ENCODE measurements around the gene UBE2I. TPM values are rescaled to one million over a fixed set of nuclear protein-coding genes. Genes with fewer than 3 reads are reported as not detected.
"Not testable (repeated sequence)": the region's sequence is repeated elsewhere in the genome, so short reads cannot be mapped to it uniquely, and the experiment has no call there.

Gene UBE2I
- total RNA-seq, 2 donors from 2014 or later, result 68.2 to 76.1 TPM

DNA sequence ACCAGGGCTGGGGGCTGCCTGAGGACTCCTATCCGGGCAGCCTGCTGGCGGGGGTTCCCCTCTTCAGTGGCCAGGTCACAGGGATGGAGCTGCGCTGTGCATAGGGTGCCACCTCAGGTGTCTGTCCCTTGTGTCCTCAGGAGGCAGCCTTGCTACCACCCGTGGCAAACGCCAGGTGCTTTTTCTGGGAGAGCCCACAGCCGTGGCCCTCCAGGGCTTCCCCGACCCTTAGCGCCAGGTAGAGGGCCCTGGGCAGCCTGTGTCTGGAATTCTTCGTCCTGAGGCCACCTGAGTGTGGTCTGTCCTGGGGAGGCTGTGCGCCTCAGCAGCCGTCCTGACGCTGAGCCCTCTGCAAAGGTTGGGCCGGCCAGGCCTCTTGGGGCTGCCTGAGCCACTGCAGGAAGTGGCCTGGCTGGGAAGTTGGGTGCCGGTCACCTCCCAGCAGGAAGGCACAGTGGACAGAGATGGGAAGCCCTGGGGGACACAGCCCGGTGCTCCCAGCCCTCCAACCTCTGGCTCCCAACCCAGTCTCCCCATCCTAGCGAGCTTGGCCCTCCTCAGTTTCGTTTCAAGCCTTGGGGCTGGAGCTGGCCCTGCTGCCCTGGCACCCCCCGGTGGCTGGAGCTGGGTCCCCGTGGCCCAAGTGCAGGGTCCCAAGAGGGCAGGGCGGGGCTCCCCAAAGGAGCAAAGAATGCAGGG lies 16.4 kb downstream of the UBE2I start:
- no peak overlapping the region for H3K4me3 ChIP-seq
- peaks cover 31% of the 10 kb centered on the region for H3K36me3 ChIP-seq
- H3K9me3 ChIP-seq, result peaks cover 5% of the 10 kb centered on the region
- TF ChIP-seq, protein P1, sequence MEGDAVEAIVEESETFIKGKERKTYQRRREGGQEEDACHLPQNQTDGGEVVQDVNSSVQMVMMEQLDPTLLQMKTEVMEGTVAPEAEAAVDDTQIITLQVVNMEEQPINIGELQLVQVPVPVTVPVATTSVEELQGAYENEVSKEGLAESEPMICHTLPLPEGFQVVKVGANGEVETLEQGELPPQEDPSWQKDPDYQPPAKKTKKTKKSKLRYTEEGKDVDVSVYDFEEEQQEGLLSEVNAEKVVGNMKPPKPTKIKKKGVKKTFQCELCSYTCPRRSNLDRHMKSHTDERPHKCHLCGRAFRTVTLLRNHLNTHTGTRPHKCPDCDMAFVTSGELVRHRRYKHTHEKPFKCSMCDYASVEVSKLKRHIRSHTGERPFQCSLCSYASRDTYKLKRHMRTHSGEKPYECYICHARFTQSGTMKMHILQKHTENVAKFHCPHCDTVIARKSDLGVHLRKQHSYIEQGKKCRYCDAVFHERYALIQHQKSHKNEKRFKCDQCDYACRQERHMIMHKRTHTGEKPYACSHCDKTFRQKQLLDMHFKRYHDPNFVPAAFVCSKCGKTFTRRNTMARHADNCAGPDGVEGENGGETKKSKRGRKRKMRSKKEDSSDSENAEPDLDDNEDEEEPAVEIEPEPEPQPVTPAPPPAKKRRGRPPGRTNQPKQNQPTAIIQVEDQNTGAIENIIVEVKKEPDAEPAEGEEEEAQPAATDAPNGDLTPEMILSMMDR (IDR thresholded peaks at IDR 0.05), result no peak
- no peaks in the 10 kb centered on the region for H3K27me3 ChIP-seq (replicated peaks; ENCODE audit: insufficient read depth)
- no peak for DNase-seq (ENCODE audit: low spot score)
- H3K27ac ChIP-seq, result no peak overlapping the region
- H3K4me1 ChIP-seq (ENCODE audit: control insufficient read depth in 1 of 2, low read depth in 2 of 2), result no peaks in the 10 kb centered on the region
- ATAC-seq (ENCODE audit: insufficient number of reproducible peaks, low FRiP score, low read depth), result no peak

DNA sequence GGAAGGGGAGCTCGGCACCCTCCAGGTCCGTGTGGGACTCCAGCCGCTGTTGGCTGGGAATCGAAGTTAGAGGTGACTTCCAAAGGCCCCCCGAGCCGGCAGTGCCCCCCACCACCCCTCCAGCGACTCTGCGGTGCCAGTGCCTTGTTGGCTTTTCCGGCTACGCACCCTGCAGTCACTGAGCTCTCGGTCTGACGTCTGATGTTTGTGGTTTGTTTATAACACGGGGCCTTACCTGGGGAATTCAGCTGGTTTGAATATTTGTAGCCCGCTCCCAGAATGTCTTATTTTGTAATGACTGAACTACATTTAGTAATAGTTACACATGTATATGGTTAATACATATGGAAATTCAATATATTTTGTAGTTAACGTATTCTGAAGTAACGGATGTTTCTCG lies 17.0 kb downstream of the UBE2I start:
- no peaks in the 10 kb centered on the region for H3K27me3 ChIP-seq (replicated peaks; ENCODE audit: insufficient read depth)
- peaks cover 0 to 2% of the 10 kb centered on the region in 2 donors for H3K4me1 ChIP-seq (ENCODE audit: control insufficient read depth in 1 of 2, low read depth in 2 of 2)
- H3K9me3 ChIP-seq, result peaks cover 5% of the 10 kb centered on the region
- peaks cover 26% of the 10 kb centered on the region for H3K36me3 ChIP-seq
- no peak for ATAC-seq (ENCODE audit: insufficient number of reproducible peaks, low FRiP score, low read depth)
- no peak for DNase-seq (ENCODE audit: low spot score)
- H3K27ac ChIP-seq, result no peak overlapping the region
- H3K4me3 ChIP-seq, result no peak overlapping the region
- TF ChIP-seq, protein P1 (IDR thresholded peaks at IDR 0.05), result no peak

DNA sequence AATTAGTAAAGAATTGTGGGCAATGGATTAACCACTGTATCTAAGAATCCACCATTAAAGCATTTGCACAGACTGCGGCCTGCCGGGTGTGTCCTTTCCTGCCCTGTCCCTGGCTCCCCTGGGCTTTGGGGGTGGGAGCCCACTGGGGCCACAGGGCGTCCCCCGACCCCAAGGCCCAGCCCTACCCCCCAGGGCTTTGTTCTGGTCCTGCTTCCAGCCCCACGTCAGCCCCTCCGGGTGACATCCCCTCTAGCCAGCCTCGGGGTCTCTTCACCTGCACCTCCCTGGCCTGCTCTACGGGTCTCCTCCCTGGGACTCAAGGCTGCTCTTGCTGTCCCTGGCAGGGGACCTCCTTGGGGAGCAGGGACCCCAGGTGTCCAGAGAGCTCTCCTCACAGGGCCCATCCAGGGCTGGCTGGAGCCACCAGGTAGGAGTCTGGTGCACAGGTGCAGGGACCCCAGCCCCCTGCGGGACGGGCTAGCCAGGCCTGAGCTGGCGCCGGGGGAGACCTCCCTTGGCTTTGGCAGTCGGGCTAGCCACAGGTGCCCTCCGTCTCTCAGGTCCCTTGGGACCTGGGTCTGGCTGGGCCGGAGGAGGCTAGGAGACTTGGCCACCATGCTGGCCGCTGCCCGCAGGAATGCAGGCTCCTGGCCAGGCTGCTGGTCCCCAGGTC lies 17.6 kb downstream of the UBE2I start:
- peaks cover 7 to 9% of the 10 kb centered on the region in 2 donors for H3K4me1 ChIP-seq (ENCODE audit: control insufficient read depth in 1 of 2, low read depth in 2 of 2)
- DNase-seq (ENCODE audit: low spot score) (no peak), ATAC-seq (ENCODE audit: insufficient number of reproducible peaks, low FRiP score, low read depth) (no peak)
- H3K27ac ChIP-seq, result no peak overlapping the region
- TF ChIP-seq, protein P1 (IDR thresholded peaks at IDR 0.05), result no peak
- no peaks in the 10 kb centered on the region for H3K27me3 ChIP-seq (replicated peaks; ENCODE audit: insufficient read depth)
- H3K9me3 ChIP-seq, result peaks cover 5% of the 10 kb centered on the region
- peaks cover 25% of the 10 kb centered on the region for H3K36me3 ChIP-seq
- no peak overlapping the region for H3K4me3 ChIP-seq

DNA sequence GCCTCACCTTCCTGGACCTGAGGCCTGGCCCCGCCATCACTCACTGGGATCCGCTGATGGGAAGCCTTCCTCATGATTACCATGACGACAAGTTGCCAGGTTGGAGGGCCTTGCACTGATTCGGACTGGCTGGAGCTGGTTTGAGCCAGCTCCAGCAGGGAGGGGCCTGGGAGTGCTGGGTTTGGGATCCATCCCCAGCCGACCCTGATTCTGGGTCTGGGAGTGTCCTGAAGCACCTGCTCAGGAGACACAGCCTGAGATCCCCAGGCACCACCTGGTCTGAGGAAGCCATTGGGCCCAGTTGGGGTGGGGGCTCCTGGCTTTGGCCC lies 18.1 kb downstream of the UBE2I start:
- H3K36me3 ChIP-seq, result peaks cover 25% of the 10 kb centered on the region
- ATAC-seq (ENCODE audit: insufficient number of reproducible peaks, low FRiP score, low read depth), result no peak
- H3K4me1 ChIP-seq (ENCODE audit: control insufficient read depth in 1 of 2, low read depth in 2 of 2), result peaks cover 9 to 14% of the 10 kb centered on the region in 2 donors

DNA sequence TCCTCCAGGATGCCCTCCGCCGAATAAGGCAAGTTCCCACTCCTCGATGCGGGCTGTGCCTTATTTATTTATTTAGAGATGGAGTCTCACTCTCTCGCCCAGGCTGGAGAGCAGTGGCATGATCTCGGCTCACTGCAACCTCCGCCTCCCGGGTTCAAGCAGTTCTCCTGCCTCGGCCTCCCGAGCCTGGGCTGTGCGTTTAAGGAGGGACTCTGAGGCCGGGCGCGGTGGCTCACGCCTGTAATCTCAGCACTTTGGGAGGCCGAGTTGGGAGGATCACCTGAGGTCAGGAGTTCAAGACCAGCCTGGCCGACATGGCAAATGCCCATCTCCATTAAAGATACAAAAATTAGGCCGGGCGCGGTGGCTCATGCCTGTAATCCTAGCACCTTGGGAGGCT lies 18.7 kb downstream of the UBE2I start:
- not testable (repeated sequence) for ATAC-seq (ENCODE audit: insufficient number of reproducible peaks, low FRiP score, low read depth)

More for the DNA sequence above, 18.1 kb downstream of the UBE2I start:
- H3K4me3 ChIP-seq, result no peak overlapping the region
- DNase-seq (ENCODE audit: low spot score), result no peak
- TF ChIP-seq, protein P1 (IDR thresholded peaks at IDR 0.05), result no peak
- H3K9me3 ChIP-seq, result peaks cover 5% of the 10 kb centered on the region
- H3K27me3 ChIP-seq (replicated peaks; ENCODE audit: insufficient read depth), result no peaks in the 10 kb centered on the region
- no peak overlapping the region for H3K27ac ChIP-seq

DNA sequence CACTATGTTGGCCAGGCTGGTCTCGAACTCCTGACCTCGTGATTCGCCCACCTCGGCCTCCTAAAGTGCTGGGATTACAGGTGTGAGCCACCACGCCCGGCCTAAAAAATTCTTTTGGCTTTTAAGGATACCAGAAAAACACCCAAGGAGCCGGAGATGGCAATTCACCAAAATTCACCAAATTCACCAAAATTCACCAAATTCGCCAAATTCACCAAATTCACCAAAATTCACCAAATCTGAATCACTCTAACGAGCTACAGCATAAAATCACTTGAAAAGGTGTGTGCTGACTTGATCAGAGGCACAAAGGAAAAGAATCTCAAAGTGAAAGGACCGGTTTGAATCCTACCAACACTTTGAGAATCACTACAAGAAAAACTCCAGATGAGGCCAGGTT lies 19.5 kb downstream of the UBE2I start:
- H3K27me3 ChIP-seq (replicated peaks; ENCODE audit: insufficient read depth); H3K4me3 ChIP-seq; H3K27ac ChIP-seq; ATAC-seq (ENCODE audit: insufficient number of reproducible peaks, low FRiP score, low read depth); DNase-seq (ENCODE audit: low spot score); H3K9me3 ChIP-seq: not testable (repeated sequence)
- H3K4me1 ChIP-seq (ENCODE audit: control insufficient read depth in 1 of 2, low read depth in 2 of 2), result peaks cover 12 to 26% of the 10 kb centered on the region in 2 donors
- peaks cover 15% of the 10 kb centered on the region for H3K36me3 ChIP-seq

More for the DNA sequence above, 18.7 kb downstream of the UBE2I start:
- H3K27ac ChIP-seq; H3K9me3 ChIP-seq; H3K4me3 ChIP-seq; H3K27me3 ChIP-seq (replicated peaks; ENCODE audit: insufficient read depth); DNase-seq (ENCODE audit: low spot score): not testable (repeated sequence)
- peaks cover 23% of the 10 kb centered on the region for H3K36me3 ChIP-seq
- H3K4me1 ChIP-seq (ENCODE audit: control insufficient read depth in 1 of 2, low read depth in 2 of 2), result peaks cover 9 to 18% of the 10 kb centered on the region in 2 donors

Data from thoracic aorta (tissue), 2 donors.